GM12891 (cell line): ENCODE measurements around the gene ZFAND3.
A peak's percentile ranks its signal among the peaks of the same experiment; 100 is the strongest.

Experiments used
- DNase-seq: peaks from one replicate; pipeline ENCODE4 v3.0.0; 2011; ENCODE audit warnings: low spot score; ENCODE audit not compliant: insufficient read length
- FAIRE-seq: peaks from 2 replicates; lab custom pipeline; 2011; peaks lifted over from hg19 to GRCh38; lab: Jason Lieb, UNC
- PAX5 ChIP-seq: IDR thresholded peaks from 2 replicates; pipeline ENCODE4 v1.6.1; 2011; ENCODE audit warnings: low read length, moderate library complexity, mild to moderate bottlenecking; ENCODE audit not compliant: insufficient read depth, severe bottlenecking
- POLR2A ChIP-seq: IDR thresholded peaks from 2 replicates; pipeline ENCODE4 v1.6.1; 2011; ENCODE audit warnings: low read depth, low read length, control low read depth
- POLR2AphosphoS5 ChIP-seq: IDR thresholded peaks from 2 replicates; pipeline ENCODE4 v1.6.1; 2011; ENCODE audit warnings: low read depth, low read length, control low read depth
- POU2F2 ChIP-seq: IDR thresholded peaks from 2 replicates; pipeline ENCODE4 v1.6.1; 2011; ENCODE audit warnings: low read depth, mild to moderate bottlenecking, control low read depth, low read length, moderate library complexity
- SPI1 ChIP-seq: IDR thresholded peaks from 2 replicates; pipeline ENCODE4 v1.6.1; 2011; ENCODE audit warnings: low read depth, low read length, control low read depth
- TAF1 ChIP-seq: IDR thresholded peaks from 2 replicates; pipeline ENCODE4 v1.6.1; 2011; ENCODE audit warnings: low read depth, low read length, control low read depth

Gene ZFAND3

DNA sequence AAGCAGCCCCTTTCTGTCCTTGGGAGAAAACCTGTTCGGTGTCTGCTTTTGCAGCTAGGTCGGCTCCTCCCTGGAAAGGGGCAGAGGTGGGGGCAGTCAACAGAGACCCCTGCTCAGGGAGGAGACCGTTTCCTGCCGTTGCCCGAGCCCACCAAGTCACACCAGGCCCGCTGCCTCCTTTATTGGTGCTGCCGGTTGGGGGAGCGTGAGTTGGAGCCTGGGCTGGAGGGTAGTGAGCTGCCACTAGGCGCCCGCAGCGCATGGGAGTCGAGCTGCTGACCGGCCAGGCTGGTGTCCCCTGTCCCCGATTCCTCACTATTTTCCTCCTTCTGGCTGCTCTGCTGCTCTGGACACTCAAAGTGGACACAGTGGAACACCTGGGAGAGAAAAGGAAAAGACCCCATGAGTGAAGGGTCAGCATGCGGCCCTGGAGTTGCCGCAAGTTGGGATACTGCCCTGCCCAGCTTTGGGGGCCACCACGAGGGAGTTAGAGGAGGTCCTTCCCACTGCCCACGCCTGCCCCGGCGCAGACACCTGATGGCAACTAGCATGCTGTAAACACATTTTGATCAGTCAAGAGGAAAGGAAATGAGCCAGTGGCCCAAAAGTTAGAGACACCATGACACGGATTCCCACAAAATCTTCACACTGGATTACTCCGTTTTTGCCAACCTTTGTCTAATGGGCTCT is 355.4 kb downstream of the ZFAND3 start:
- DNase-seq (no peak), FAIRE-seq (no peak)
- TF ChIP-seq SPI1, result no peak
- no peak for TF ChIP-seq POLR2A
- no peak for TF ChIP-seq POLR2AphosphoS5
- no peak for TF ChIP-seq TAF1
- TF ChIP-seq PAX5, result no peak
- TF ChIP-seq POU2F2, result no peak

DNA sequence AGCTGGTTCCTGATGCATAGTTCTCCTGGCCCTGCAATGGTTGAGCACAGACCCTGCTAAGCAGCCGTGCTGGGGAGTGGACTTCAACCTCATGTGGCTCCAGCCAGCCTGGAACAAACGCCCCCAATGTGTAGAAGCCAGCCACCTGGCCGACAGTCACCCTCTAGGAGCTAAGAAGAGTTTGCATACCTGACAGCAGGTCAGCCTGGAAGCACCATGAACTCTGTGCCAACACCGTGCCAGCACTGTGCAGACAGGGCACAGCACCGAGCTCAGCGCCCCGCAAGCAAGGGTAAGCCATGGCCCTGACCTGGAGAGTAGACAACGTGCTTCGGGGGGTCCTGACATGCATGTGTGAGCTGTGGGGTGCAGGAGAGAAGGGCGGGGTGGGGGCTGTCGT is 356.3 kb downstream of the ZFAND3 start:
- TF ChIP-seq SPI1 (no peak), POU2F2 (no peak), TAF1 (no peak), PAX5 (no peak), POLR2AphosphoS5 (no peak), POLR2A (no peak)
- FAIRE-seq (no peak), DNase-seq (no peak)

DNA sequence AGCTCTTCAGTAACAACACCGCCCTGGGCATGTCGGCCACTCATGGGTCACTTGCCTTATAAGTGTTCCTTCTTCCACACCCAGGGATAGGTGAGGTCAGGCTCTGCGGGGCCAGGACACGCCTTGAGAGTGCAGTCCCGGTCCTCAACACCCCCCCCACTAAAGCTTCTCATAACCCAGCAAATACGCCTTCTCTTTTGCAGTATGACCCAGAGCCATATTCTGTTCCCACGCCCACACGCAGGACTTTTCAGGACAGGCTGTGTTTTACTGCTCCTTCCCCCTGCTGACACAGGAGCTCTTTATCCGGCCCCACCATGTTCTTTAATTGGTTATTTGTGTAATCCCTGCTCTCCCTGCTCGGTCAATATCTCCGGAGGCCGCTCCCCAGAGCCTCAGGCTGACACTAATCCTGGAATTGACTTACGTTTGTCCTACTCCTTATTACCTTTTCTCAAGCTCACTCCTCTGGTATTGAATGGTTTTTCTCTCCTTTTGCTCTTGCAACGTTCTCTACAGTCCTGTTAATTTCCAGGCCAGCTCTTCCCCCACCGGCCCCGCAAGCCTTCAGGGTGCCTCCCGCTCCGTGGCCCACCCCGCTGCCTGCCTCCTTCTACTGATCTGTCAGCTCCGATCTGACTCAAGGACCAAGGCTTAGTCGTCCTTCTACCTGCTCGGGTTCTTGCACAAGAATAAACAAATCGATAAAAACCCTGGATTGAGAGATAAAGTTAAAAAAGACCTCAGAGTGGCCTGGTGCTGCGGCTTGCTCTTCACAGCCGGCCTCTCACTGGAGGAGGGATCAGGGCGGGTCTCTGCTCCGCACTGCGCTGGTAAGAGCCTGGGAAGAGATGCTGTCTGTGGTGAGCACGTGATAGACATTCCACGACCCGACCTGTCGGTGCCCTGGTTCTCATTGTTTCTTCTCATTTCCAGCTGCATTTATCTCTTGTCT is 357.5 kb downstream of the ZFAND3 start:
- DNase-seq (no peak), FAIRE-seq (no peak)
- TF ChIP-seq POLR2AphosphoS5, result no peak
- TF ChIP-seq PAX5, result no peak
- no peak for TF ChIP-seq SPI1
- TF ChIP-seq TAF1, result no peak
- TF ChIP-seq POLR2A, result no peak
- no peak for TF ChIP-seq POU2F2

DNA sequence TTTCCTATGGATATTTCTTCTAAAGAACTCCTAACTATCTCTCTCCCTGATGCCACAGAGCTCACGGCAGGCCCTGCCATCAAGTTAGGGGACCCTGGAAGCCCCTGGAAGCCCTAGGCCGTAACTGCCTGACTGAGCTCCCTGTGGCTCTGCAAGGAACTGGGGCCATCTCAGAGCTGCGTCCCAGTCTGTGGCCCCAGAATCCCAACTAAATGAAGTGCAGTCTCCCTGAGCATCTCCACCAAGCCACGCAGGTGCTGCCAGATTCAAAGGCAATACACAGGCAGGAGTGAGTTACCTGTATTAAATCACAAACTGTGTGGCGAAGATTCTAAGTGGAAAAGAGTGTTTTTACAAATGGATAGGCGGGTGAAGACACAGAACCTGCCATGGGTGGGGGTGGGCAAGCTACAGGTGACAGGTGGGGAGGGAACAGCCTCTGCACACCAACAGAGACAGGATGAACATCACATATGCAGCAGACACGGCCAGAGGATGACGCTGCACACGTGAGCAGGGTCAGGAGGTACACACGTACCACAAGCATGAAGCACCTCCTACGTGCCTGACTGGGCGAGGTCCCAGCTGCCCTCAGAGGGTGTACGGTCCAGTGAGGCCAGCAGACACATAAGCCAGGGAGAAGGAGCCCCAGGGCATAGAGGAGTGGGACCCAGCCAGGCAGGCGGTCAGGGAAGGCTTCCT is 358.5 kb downstream of the ZFAND3 start:
- FAIRE-seq, result no peak

DNA sequence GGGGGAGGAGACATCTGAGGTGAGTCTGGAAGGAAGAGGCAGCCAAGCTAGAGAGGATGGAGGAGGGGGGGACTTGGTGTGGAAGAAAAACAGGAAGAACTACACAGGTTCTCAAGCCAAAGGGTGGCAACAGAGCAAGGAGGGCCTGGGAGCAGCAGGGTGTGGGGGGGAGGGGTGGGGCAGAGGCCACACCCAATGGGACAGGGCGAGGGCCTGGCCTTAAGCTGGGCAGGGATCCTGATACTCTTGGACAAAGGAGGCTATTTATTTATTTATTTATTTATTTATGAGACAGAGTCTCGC is 359.0 kb downstream of the ZFAND3 start:
- no peak for FAIRE-seq
- no peak for DNase-seq
- no peak for TF ChIP-seq POU2F2
- no peak for TF ChIP-seq PAX5
- no peak for TF ChIP-seq TAF1
- no peak for TF ChIP-seq POLR2AphosphoS5
- TF ChIP-seq POLR2A, result no peak
- no peak for TF ChIP-seq SPI1

More for the DNA sequence above, 358.5 kb downstream of the ZFAND3 start:
- DNase-seq, result no peak
- TF ChIP-seq POU2F2, result no peak
- no peak for TF ChIP-seq TAF1
- no peak for TF ChIP-seq SPI1
- TF ChIP-seq PAX5, result no peak
- no peak for TF ChIP-seq POLR2AphosphoS5
- TF ChIP-seq POLR2A, result no peak

DNA sequence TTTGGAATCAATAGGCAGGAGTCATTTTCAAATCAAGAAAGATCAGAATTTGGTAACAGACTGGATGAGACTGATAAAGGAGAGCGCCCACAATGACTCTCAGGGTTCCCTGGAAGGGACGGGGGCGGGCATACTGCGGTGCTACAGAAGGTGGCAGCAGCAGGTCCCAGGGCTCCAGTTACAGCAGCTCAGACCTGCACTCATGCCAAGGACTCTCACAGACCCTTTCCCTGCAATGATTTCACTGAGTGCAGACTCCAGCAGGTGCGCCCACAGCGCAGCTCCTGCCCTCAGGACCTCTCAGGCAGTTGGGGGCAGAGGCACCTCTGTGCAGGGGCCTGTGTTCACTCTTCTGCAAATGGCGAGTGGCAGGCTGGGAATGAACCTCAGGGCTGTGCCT is 359.8 kb downstream of the ZFAND3 start:
- FAIRE-seq, result no peak
- TF ChIP-seq POLR2A, result no peak
- TF ChIP-seq POU2F2, result no peak
- no peak for TF ChIP-seq PAX5
- no peak for TF ChIP-seq TAF1
- TF ChIP-seq POLR2AphosphoS5, result no peak
- no peak for TF ChIP-seq SPI1

DNA sequence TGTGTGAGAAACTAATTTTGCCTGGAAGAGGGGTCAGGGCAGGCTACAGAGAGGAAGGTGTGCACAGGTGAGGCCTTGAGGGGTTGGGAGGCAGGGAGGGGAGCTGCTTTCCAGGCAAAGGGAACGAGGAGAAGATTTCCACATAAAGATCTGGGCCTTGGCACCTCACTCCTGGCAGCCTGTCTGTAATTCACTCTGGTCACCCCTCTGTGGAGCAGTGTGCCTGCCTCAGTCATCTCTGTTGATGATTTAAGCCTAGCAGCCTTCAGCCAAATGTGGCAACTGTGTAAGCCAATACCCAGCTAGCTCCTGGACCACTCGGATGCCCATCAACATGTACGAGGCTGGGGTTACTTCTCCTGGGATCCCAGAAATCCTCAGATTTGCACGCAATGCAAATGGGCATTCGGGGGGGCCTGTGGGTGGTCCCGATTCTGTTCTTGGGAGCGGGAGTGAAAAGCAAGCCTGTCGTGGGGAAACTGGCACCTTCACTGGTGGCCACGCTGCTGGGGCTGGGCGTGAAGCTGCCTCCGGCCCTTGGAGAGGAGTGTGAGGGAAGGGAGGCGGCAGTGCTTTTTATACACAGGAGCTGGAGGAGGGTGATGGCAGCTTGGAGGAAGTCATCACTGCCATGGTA is 360.4 kb downstream of the ZFAND3 start:
- DNase-seq (no peak), FAIRE-seq (no peak)
- TF ChIP-seq POU2F2 (no peak), POLR2AphosphoS5 (no peak), POLR2A (no peak), TAF1 (no peak), SPI1 (no peak), PAX5 (no peak)

More for the DNA sequence above, 359.8 kb downstream of the ZFAND3 start:
- no peak for DNase-seq

DNA sequence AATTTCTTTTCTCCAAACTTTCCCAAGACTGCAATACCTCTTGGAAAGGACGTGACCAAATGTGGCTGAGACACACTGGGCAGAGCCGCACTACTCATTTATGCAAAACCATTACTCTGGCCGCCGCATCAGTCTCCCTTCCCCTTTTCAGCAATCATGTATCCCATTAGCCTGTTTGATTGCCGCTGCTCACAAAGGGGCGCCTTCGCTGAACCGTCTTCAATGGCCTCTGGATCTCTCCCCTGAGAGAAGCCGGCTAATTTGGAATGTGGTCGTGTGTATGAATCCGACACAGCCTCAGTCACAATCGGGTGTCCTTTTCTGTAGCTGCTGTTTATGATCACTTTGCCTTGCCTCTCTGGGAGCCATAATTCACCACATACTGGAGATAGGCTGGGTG is 361.1 kb downstream of the ZFAND3 start:
- FAIRE-seq, result no peak
- TF ChIP-seq SPI1 (no peak), PAX5 (no peak), POLR2A (no peak), POLR2AphosphoS5 (no peak), TAF1 (no peak), POU2F2 (no peak)

DNA sequence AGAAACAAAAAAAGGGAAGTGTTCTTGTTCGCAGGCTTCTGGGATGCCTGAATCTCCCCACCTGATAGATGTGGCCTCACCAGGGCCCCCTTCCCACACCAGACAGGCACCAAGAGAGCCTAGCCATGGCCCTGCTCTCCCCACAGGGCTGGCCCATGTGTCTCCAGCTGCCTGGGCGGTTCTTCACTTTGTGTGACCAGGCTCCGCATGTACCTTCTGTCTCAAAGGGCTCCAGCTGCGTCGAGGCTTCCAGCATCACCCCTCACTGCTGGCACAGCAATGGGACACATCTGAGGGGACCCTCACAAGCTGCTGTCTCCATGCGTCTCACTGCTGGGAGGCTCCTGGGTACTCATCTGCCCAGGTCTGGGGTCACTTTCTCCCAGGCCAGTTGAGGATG is 362.9 kb downstream of the ZFAND3 start:
- TF ChIP-seq POLR2A, result no peak
- TF ChIP-seq SPI1, result peak; percentile 39
- no peak for FAIRE-seq
- no peak for DNase-seq

More for the DNA sequence above, 361.1 kb downstream of the ZFAND3 start:
- DNase-seq, result no peak
